ENCODE measurements around the gene TBC1D16.
A peak's percentile ranks its signal among the peaks of the same experiment; 100 is the strongest.

Gene TBC1D16

DNA sequence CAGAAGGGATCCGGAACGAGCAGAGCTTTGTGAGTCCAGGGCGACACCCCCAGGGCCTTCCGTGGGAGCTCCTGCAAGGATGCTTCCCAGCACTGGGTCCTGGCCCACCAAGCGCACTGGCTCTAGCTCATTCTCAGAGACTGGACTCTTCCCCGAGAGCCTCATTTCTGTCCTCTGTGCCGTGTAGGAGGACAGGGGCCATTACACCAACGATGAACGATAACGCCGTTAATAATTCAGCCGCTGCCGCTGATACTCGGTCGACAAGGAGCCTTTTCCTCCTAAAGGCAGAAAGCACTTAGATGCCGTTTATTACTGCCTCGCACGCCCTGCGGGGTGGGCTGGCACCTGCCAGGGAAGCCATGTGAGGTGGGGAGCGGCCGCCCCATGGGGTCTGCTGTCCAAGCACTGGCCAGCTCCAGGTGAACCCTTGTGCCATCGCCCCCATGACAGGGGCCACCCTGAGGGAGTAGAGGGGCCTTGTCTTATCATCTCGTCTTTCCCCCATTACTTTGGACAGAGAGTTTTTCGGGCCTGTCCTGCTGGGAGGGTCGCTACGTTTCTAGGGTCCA, 33.5 kb downstream of the TBC1D16 start:
- H3K4me3 ChIP-seq (ENCODE audit: low read depth, low read length): no peak overlapping the region
- no peak for DNase-seq (ENCODE audit: low read depth)
- TF ChIP-seq, protein P1, sequence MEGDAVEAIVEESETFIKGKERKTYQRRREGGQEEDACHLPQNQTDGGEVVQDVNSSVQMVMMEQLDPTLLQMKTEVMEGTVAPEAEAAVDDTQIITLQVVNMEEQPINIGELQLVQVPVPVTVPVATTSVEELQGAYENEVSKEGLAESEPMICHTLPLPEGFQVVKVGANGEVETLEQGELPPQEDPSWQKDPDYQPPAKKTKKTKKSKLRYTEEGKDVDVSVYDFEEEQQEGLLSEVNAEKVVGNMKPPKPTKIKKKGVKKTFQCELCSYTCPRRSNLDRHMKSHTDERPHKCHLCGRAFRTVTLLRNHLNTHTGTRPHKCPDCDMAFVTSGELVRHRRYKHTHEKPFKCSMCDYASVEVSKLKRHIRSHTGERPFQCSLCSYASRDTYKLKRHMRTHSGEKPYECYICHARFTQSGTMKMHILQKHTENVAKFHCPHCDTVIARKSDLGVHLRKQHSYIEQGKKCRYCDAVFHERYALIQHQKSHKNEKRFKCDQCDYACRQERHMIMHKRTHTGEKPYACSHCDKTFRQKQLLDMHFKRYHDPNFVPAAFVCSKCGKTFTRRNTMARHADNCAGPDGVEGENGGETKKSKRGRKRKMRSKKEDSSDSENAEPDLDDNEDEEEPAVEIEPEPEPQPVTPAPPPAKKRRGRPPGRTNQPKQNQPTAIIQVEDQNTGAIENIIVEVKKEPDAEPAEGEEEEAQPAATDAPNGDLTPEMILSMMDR (conservative IDR thresholded peaks at IDR 0.05; ENCODE audit: low read depth, low read length): no peak

DNA sequence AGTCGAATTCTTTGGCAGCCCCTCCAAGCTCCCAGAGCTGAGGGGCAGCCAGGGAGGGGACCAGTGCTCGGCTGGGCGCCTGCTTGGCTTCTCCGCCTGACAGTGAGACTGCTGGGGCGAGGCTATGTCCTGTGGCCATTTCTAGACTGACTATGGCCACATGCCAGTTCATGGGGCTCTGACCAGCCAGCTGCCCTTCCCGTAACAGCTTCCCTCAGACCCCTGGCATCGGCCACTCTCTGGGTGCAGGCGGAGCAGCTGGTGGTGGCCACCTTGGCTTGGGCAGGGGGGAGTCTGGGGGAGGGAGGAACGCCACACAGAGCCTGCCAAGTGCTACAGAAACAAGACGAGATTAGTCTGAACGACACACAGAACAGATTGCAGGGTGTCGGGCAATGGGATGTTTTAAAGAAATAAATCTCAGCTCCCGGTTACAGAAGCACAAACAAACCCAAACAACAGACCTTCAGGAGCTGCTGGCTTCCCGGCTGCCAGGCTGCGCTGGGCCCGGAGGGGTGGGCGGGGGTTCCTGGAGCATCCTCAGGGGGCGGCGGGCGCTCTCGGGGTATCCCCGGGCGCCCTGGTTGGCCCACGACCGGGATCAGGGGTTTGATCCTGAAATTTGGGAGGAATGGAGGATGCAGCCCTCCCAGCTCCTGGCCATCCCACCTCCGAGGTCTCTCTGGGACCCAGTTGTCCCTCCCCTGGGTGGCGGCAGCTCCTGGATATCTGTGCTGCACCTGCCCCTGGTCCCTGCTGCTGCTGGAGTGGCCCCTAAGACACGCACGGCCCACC, 34.5 kb downstream of the TBC1D16 start:
- DNase-seq (ENCODE audit: low read depth): no peak
- H3K4me3 ChIP-seq (ENCODE audit: low read depth, low read length): no peak overlapping the region
- TF ChIP-seq, protein P1 (conservative IDR thresholded peaks at IDR 0.05; ENCODE audit: low read depth, low read length): no peak

DNA sequence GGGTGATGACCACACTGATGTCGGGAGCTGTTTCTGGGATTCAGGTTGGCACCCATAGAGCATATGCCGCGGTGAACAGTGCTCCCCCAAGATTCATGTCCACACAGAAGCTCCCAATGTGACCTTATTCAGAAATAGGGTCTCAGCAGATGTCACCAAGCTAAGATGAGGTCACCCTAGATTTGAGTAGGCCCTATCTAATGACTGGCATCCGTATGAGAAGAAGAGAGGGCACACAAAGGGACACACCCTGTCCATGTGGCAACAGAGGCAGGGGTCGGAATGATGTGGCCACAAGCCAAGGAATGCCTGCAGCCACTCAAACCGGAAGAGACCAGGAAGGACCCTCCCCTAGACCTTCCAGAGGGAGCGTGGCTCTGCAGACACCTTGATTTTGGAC, 35.5 kb downstream of the TBC1D16 start:
- TF ChIP-seq, protein P1 (conservative IDR thresholded peaks at IDR 0.05; ENCODE audit: low read depth, low read length): no peak
- DNase-seq (ENCODE audit: low read depth): no peak
- no peak overlapping the region for H3K4me3 ChIP-seq (ENCODE audit: low read depth, low read length)

- TF ChIP-seq, protein P1 (conservative IDR thresholded peaks at IDR 0.05; ENCODE audit: low read depth, low read length): no peak
These were observed 38.5 kb downstream of the TBC1D16 start for GRCh38 chr17:79997011-79997660.

GRCh38 chr17:79996291-79996690, 39.4 kb downstream of the TBC1D16 start:
- H3K4me3 ChIP-seq (ENCODE audit: low read depth, low read length): no peak overlapping the region
- no peak for DNase-seq (ENCODE audit: low read depth)
- TF ChIP-seq, protein P1 (conservative IDR thresholded peaks at IDR 0.05; ENCODE audit: low read depth, low read length): no peak

More at GRCh38 chr17:79997011-79997660, 38.5 kb downstream of the TBC1D16 start:
- no peak overlapping the region for H3K4me3 ChIP-seq (ENCODE audit: low read depth, low read length)
- DNase-seq (ENCODE audit: low read depth): peak; percentile 52

DNA sequence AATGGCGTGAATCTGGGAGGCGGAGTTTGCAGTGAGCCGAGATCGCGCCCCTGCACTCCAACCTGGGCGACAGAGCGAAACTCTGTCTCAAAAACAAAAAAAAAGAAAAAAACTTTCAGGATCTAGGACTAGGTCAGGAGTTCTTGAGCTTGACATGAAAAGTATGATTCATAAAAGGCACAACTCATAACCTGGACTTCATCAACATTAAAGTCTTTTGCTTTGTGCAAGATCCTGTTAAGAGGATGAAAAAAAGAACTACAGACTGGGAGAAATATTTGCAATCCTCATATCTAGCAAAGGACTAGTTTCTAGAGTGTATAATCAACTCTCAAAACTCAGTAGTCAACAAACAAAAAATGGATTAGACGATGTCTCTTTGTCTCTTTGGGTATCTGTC, 40.0 kb downstream of the TBC1D16 start:
- no peak overlapping the region for H3K4me3 ChIP-seq (ENCODE audit: low read depth, low read length)
- TF ChIP-seq, protein P1 (conservative IDR thresholded peaks at IDR 0.05; ENCODE audit: low read depth, low read length): no peak
- DNase-seq (ENCODE audit: low read depth): peak; percentile 21
